ENCODE measurements around the gene NKX2-4. TPM values are rescaled to one million over a fixed set of nuclear protein-coding genes. Genes with fewer than 3 reads are reported as not detected.

Gene NKX2-4
- total and polyA plus RNA-seq, 2 of the 4 experiments (the other 2 are of a cell fraction), result not detected

DNA sequence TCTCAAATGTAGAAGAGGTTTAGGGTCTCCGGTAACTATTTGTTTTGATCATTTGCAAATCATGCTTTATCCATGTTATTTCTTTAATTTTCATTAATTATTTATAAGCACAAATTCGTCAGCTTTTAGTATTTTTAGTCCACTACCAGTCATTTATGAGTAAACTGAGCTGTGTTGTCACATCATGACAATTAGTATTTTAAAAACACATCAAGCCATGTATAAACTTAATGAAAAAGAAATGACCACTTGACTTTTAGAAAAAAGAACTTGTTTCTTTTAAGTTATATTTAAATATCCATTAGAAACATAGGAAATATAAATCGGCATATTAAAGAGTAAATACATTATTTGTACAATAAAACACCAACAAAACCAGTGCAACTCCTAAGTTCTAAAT is 2.8 kb downstream of the NKX2-4 start:
- H4K8ac ChIP-seq (ENCODE audit: low read depth in 2 of 2, low read length in 2 of 2), result no peak overlapping the region
- H3K9me1 ChIP-seq (ENCODE audit: insufficient read depth, low read length), result no peaks in the 10 kb centered on the region
- TF ChIP-seq MXI1 (IDR thresholded peaks at IDR 0.05; ENCODE audit: borderline replicate concordance, low read depth, low read length) (no peak), RAD21 (IDR thresholded peaks at IDR 0.05; ENCODE audit: low read length) (no peak), POLR2A (IDR thresholded peaks at IDR 0.05; ENCODE audit: low read depth, low read length) (no peak), MAZ (IDR thresholded peaks at IDR 0.05; ENCODE audit: borderline replicate concordance, low read depth, low read length) (no peak), NFE2L2 (IDR thresholded peaks at IDR 0.05; ENCODE audit: low read depth, low read length) (no peak), RFX5 (IDR thresholded peaks at IDR 0.05; ENCODE audit: low read depth, low read length) (no peak), CHD1 (IDR thresholded peaks at IDR 0.05; ENCODE audit: low read depth, low read length) (no peak), CEBPB (IDR thresholded peaks at IDR 0.05; ENCODE audit: low read depth, low read length) (no peak), RCOR1 (IDR thresholded peaks at IDR 0.05; ENCODE audit: insufficient replicate concordance, low read length) (no peak), FOS (IDR thresholded peaks at IDR 0.05; ENCODE audit: low read depth, low read length) (no peak), MAFK (IDR thresholded peaks at IDR 0.05; ENCODE audit: low read depth, low read length) (no peak), SMC3 (IDR thresholded peaks at IDR 0.05; ENCODE audit: low read depth, low read length) (no peak)
- TF ChIP-seq, protein P1, sequence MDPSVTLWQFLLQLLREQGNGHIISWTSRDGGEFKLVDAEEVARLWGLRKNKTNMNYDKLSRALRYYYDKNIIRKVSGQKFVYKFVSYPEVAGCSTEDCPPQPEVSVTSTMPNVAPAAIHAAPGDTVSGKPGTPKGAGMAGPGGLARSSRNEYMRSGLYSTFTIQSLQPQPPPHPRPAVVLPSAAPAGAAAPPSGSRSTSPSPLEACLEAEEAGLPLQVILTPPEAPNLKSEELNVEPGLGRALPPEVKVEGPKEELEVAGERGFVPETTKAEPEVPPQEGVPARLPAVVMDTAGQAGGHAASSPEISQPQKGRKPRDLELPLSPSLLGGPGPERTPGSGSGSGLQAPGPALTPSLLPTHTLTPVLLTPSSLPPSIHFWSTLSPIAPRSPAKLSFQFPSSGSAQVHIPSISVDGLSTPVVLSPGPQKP (IDR thresholded peaks at IDR 0.05; ENCODE audit: borderline replicate concordance, low read depth, low read length), result no peak
- no peak overlapping the region for H4K91ac ChIP-seq (ENCODE audit: insufficient read depth, low read depth, low read length)
- no peaks in the 10 kb centered on the region for H4K20me1 ChIP-seq (ENCODE audit: insufficient read depth, low read length)
- H2AK5ac ChIP-seq (ENCODE audit: low read depth, low read length), result no peak overlapping the region
- WGBS, 2 experiments (ENCODE audit: extremely low coverage in 2 of 2, insufficient read length in 1 of 2), result no CpG with 5 or more reads among the region's 3 CpGs
- DNase-seq (no peak), ATAC-seq (ENCODE audit: low read depth) (no peak)
- H2BK15ac ChIP-seq (ENCODE audit: low read depth, low read length), result no peak overlapping the region
- H2BK20ac ChIP-seq (ENCODE audit: low read depth, low read length), result no peak overlapping the region
- no peak overlapping the region for H3K56ac ChIP-seq (ENCODE audit: extremely low read depth, insufficient read depth, low read length)
- H4K5ac ChIP-seq (ENCODE audit: low read depth, low read length), result no peak overlapping the region
- H2AK9ac ChIP-seq (replicated peaks; ENCODE audit: low read depth, low read length, poor library complexity), result no peak overlapping the region
- no peak overlapping the region for H2BK120ac ChIP-seq (ENCODE audit: low read depth, low read length)
- peaks cover 18% of the 10 kb centered on the region for H3K9me3 ChIP-seq (ENCODE audit: control insufficient read depth, insufficient read depth, low read length)
- peaks cover 75% of the 10 kb centered on the region for H3K27me3 ChIP-seq (ENCODE audit: control insufficient read depth, insufficient read depth, low read length)
- no peak overlapping the region for H3K18ac ChIP-seq (ENCODE audit: low read depth, low read length)
- no peak overlapping the region for H3K4me2 ChIP-seq (ENCODE audit: low read depth, low read length)
- H3K23ac ChIP-seq (ENCODE audit: low read depth, low read length), result no peak overlapping the region
- no peak overlapping the region for H3K4ac ChIP-seq (ENCODE audit: low read depth, low read length)
- no peak overlapping the region for H3K14ac ChIP-seq (replicated peaks; ENCODE audit: low read depth, low read length)
- dilution Hi-C loops (cut with HindIII; ENCODE audit: low sequenced_read_pairs, unreplicated experiment) (no loop called here), intact Hi-C loops (cut with micrococcal nuclease) (loop anchor here (10.0 kb wide), 1 partner anchor 160 kb away; no protein-coding TSS in a partner anchor), in situ Hi-C loops (cut with MboI; ENCODE audit: low sequenced_read_pairs) (no loop called here)
- H3K36me3 ChIP-seq (ENCODE audit: control insufficient read depth, insufficient read depth, low read length), result peaks cover 2% of the 10 kb centered on the region; the same call in 1 of the 2 replicates
- BruUV-seq (replicated peaks), result no TSS peak
- H3K9ac ChIP-seq (ENCODE audit: low read depth, low read length), result no peak overlapping the region
- no peak overlapping the region for H2AFZ ChIP-seq (replicated peaks; ENCODE audit: low read length, poor library complexity)
- POLR2A ChIA-PET (ENCODE audit: unreplicated experiment), result no interaction called here
- peaks cover 2% of the 10 kb centered on the region; the same call in 1 of the 2 replicates for H3K4me1 ChIP-seq (ENCODE audit: control insufficient read depth, insufficient read depth, low read length)
- H3K79me1 ChIP-seq (ENCODE audit: low read depth in 1 of 2, low read length in 2 of 2), result no peaks in the 10 kb centered on the region
- CTCF ChIA-PET, result no interaction called here
- H3K27ac ChIP-seq (ENCODE audit: insufficient read depth, low read length), result no peak overlapping the region
- no peak overlapping the region for H3K4me3 ChIP-seq (ENCODE audit: insufficient read depth, low read depth, low read length)
- H2BK5ac ChIP-seq (ENCODE audit: low read depth, low read length, poor library complexity, severe bottlenecking), result no peak overlapping the region

All from IMR-90 (cell line).